ENCODE data around the gene CEP83. TPM values are rescaled to one million over a fixed set of nuclear protein-coding genes. Genes with fewer than 3 reads are reported as not detected.
A peak's percentile ranks its signal among the peaks of the same experiment; 100 is the strongest.

The CEP83 gene
- total RNA-seq, 1 donor from 2014 or later: 24.5 TPM

- no peak for DNase-seq
Observed at GRCh38 chr12:94304012-94304411, 155.7 kb downstream of the CEP83 start.

GRCh38 chr12:94299846-94300245 is 159.8 kb downstream of the CEP83 start:
- DNase-seq: no peak

- DNase-seq: no peak
Observed at GRCh38 chr12:94297876-94298505, 161.7 kb downstream of the CEP83 start.

GRCh38 chr12:94297096-94297699 is 162.5 kb downstream of the CEP83 start:
- DNase-seq: no peak

- DNase-seq: no peak
Observed at GRCh38 chr12:94290353-94290752, 169.3 kb downstream of the CEP83 start.

- peak; percentile 91 for DNase-seq
Observed at GRCh38 chr12:94289461-94290312, 170.0 kb downstream of the CEP83 start.

- DNase-seq: no peak
Observed at GRCh38 chr12:94287245-94287628, 172.4 kb downstream of the CEP83 start.

- no peak for DNase-seq
Observed at GRCh38 chr12:94286583-94287244, 173.0 kb downstream of the CEP83 start.

GRCh38 chr12:94285943-94286582 is 173.6 kb downstream of the CEP83 start:
- DNase-seq: no peak

GRCh38 chr12:94284859-94285258 is 174.8 kb downstream of the CEP83 start:
- no peak for DNase-seq

- DNase-seq: no peak
Observed at GRCh38 chr12:94284046-94284445, 175.6 kb downstream of the CEP83 start.

GRCh38 chr12:94282675-94283074 is 177.0 kb downstream of the CEP83 start:
- no peak for DNase-seq

GRCh38 chr12:94280063-94280462 is 179.6 kb downstream of the CEP83 start:
- DNase-seq: no peak

GRCh38 chr12:94277426-94278000 is 182.2 kb downstream of the CEP83 start:
- DNase-seq: no peak

- no peak for DNase-seq
Observed at GRCh38 chr12:94276725-94277124, 182.9 kb downstream of the CEP83 start.

GRCh38 chr12:94273272-94273671 is 186.4 kb downstream of the CEP83 start:
- no peak for DNase-seq

GRCh38 chr12:94272280-94272679 is 187.4 kb downstream of the CEP83 start:
- DNase-seq: no peak

GRCh38 chr12:94271351-94271750 is 188.3 kb downstream of the CEP83 start:
- DNase-seq: no peak

- DNase-seq: no peak
Observed at GRCh38 chr12:94269316-94269999, 190.2 kb downstream of the CEP83 start.

- peak; percentile 71 for DNase-seq
Observed at GRCh38 chr12:94267921-94268471, 191.7 kb downstream of the CEP83 start.

- DNase-seq: no peak
Observed at GRCh38 chr12:94267537-94267872, 192.2 kb downstream of the CEP83 start.

Data from skin of body (tissue), 2 donors.